ENCODE data around the gene KLHL21. TPM values are rescaled to one million over a fixed set of nuclear protein-coding genes. Genes with fewer than 3 reads are reported as not detected.
A peak's percentile ranks its signal among the peaks of the same experiment; 100 is the strongest.

KLHL21 gene
- total and polyA plus RNA-seq, 9 of the 15 experiments (the other 6 are each of a cell fraction or from before 2014, with no cell fraction given), result 2.1 to 42.1 (median 17.5) TPM

GRCh38 chr1:6600410-6601048 is 2.1 kb downstream of the KLHL21 start (continued):
- peak; percentile 23 for TF ChIP-seq ETS1 (conservative IDR thresholded peaks at IDR 0.05; ENCODE audit: control insufficient read depth, low read depth, low read length)
- TF ChIP-seq CTCF (IDR thresholded peaks at IDR 0.05 in 2 of 3, conservative IDR thresholded peaks at IDR 0.05 in 1 of 3; ENCODE audit: insufficient read depth in 2 of 3, low read depth in 1 of 3, low read length in 3 of 3), result 0 out of 6 replicates have a peak, but pooled peaks of 1 of the 3 experiments have one; percentile 0
- no peak for TF ChIP-seq LEF1 (IDR thresholded peaks at IDR 0.05)
- no peak for TF ChIP-seq CHCHD3 (CRISPR knock-in tag; IDR thresholded peaks at IDR 0.05)
- TF ChIP-seq NEUROD1 (IDR thresholded peaks at IDR 0.05; ENCODE audit: borderline replicate concordance, low read depth, low read length, partially characterized antibody), result no peak
- no peak for TF ChIP-seq KDM1A (IDR thresholded peaks at IDR 0.05)
- TF ChIP-seq FOXK1 (CRISPR knock-in tag; IDR thresholded peaks at IDR 0.05; ENCODE audit: borderline replicate concordance), result no peak
- no peak for TF ChIP-seq ZNF239 (CRISPR knock-in tag; IDR thresholded peaks at IDR 0.05)
- TF ChIP-seq FOXP1 (CRISPR knock-in tag; IDR thresholded peaks at IDR 0.05), result no peak; the same call in 1 of the 2 replicates
- no peak for TF ChIP-seq TCFL5 (CRISPR knock-in tag; conservative IDR thresholded peaks at IDR 0.05)
- no peak for TF ChIP-seq MTA3 (IDR thresholded peaks at IDR 0.05; ENCODE audit: borderline replicate concordance)
- no peak for TF ChIP-seq CHD2 (IDR thresholded peaks at IDR 0.05; ENCODE audit: low read depth, low read length)
- no peak for TF ChIP-seq TEAD1 (CRISPR knock-in tag; IDR thresholded peaks at IDR 0.05)
- TF ChIP-seq CBX1 (IDR thresholded peaks at IDR 0.05; ENCODE audit: low read depth), result no peak
- peak; percentile 42 for TF ChIP-seq RBFOX2 (IDR thresholded peaks at IDR 0.05; ENCODE audit: low read depth, low read length)
- TF ChIP-seq CHD1 (IDR thresholded peaks at IDR 0.05; ENCODE audit: low read length), result peak; percentile 46
- no peak for TF ChIP-seq MIER1 (IDR thresholded peaks at IDR 0.05; ENCODE audit: low read depth)
- TF ChIP-seq NFATC3 (IDR thresholded peaks at IDR 0.05), result no peak
- TF ChIP-seq ETS2 (tag; IDR thresholded peaks at IDR 0.05; ENCODE audit: borderline replicate concordance, poor library complexity, severe bottlenecking), result no peak
- no peak for TF ChIP-seq SMARCA4 (IDR thresholded peaks at IDR 0.05)
- TF ChIP-seq MED1 (CRISPR knock-in tag; IDR thresholded peaks at IDR 0.05; ENCODE audit: borderline replicate concordance), result no peak
- TF ChIP-seq MTA2 (IDR thresholded peaks at IDR 0.05; ENCODE audit: low read depth), result no peak
- no peak for TF ChIP-seq HNRNPK (IDR thresholded peaks at IDR 0.05; ENCODE audit: low read depth, low read length, poor library complexity, severe bottlenecking)
- no peak for TF ChIP-seq ZNF512 (tag; IDR thresholded peaks at IDR 0.05)
- TF ChIP-seq PTRF (tag; IDR thresholded peaks at IDR 0.05), result no peak
- no peak for TF ChIP-seq ZFX (CRISPR knock-in tag; IDR thresholded peaks at IDR 0.05)
